Activated naive CD4-positive, alpha-beta T cell treated with anti-CD3 and anti-CD28 coated beads, Interleukin-2, amount 50 U/mL, for 16 hours (primary cell): ENCODE data around the gene TBL1XR1.
"Not testable (repeated sequence)": the region's sequence is repeated elsewhere in the genome, so short reads cannot be mapped to it uniquely, and the experiment has no call there.

Experiments
- DNase-seq: peaks from one replicate; pipeline ENCODE4 v3.0.0-alpha.2; 2020

TBL1XR1 gene

DNA sequence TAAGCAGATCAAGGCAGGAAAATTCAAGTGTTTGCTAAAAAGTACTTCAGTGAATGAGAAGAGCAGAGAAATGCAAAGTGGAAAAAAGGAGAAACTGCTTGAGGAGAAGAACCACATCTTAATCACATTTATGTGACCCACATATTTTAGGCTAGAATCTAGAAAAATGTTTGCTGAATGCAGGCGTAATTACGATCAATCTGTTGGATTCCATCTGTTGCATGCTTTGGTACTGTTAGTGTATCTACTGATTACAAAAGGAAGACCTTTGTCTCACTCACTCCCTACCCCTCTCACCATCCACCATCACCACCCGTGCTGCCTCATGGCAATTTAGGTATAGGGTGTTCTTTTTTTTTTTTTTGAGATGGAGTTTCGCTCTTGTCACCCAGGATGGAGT lies 9.7 kb upstream of the TBL1XR1 start:
- no peak for DNase-seq

DNA sequence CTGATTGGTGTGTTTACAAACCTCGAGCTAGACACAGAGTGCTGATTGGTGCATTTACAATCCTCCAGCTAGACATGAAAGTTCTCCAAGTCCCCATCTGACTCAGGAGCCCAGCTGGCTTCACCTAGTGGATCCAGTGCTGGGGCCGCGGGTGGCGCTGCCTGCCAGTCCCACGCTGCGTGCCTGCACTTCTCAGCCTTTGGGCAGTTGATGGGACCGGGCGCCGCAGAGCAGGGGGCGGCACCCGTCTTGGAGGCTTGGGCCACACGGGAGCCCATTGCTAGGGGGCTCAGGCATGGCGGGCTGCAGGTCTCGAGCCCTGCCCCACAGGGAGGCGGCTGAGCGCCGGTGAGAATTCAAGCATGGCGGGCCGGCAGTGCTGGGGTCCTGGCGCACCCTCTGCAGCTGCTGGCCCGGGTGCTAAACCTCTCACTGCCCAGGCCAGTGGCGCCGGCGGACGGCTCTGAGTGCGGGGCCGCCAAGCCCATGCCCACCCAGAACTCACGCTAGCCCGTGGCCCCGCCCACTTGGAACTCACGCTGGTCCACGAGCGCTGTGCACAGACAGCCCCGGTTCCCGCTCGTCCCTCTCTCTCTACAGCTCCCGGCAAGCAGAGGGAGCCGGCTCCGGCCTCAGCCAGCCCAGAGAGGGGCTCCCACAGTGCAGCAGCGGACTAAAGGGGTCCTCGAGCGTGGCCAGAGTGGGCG lies 6.6 kb upstream of the TBL1XR1 start:
- DNase-seq, result no peak

DNA sequence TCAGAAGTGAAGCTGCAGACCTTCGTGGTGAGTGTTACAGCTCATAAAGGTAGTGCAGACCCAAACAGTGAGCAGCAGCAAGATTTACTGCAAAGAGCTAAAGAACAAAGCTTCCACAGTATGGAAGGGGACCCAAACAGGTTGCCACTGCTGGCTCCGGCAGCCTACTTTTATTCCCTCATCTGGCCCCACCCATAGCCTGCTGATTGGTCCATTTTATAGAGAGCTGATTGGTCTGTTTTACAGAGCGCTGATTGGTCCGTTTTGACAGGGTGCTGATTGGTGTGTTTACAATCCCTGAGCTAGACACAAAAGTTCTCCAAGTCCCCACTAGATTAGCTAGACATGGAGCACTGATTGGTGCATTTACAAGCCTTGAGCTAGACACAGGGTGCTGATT lies 5.7 kb upstream of the TBL1XR1 start:
- not testable (repeated sequence) for DNase-seq

DNA sequence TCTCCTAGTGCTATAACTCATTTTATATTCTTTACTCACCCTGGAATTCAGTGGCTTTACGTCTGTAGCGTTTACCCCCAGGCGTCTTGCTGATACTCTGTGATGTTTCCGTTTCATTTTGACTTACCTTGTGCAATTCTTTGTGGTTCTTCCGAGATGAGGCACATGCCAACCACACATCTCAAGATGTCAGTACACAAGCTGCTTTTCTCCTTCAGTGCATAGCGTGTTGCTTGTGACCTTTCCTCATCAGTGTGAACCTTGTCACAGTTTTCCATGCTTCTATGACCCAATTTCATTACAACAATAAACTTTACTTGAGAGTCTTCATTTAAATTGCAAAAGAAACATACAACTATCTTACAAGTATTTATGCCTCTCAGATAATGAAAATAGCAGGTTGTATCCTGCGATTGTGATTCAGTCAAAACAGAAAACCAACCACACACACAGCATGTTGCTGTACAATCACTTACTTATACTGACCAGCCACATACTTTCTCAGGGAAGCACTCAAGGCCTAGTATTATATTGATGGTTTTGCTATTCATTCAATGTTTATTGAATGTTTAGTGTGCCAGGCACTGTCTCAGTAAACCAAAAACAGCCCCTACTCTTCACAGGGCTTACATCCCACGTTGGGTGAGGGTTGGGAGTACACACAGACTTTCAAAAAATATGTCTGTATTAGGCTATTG lies 4.6 kb upstream of the TBL1XR1 start:
- peak; percentile 58 for DNase-seq

DNA sequence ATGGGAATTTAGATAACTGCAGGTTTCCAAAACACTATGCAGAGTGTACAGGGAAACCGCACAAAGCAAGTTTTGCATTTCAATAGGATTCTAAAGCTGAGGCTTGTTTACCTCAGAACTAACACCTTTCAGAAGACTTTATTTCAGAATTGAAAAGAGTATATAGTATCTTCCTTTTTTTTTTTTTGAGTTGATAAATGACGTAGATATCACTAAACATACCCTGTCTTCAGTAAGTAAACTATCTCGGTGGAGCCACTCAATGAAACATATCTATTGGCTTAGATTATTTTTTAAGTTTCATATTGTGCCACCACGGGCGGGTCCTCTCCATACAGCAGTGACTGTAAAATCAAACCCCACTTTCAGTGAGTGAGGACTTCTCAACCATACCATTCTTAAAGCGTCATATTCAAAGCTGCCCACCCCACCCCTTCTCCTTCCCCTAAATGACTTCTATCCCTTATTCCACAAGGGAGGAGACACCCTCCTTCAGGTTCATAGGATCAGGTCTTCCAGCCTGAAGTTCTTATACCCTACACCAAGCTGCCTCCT lies 2.0 kb upstream of the TBL1XR1 start:
- DNase-seq, result no peak

DNA sequence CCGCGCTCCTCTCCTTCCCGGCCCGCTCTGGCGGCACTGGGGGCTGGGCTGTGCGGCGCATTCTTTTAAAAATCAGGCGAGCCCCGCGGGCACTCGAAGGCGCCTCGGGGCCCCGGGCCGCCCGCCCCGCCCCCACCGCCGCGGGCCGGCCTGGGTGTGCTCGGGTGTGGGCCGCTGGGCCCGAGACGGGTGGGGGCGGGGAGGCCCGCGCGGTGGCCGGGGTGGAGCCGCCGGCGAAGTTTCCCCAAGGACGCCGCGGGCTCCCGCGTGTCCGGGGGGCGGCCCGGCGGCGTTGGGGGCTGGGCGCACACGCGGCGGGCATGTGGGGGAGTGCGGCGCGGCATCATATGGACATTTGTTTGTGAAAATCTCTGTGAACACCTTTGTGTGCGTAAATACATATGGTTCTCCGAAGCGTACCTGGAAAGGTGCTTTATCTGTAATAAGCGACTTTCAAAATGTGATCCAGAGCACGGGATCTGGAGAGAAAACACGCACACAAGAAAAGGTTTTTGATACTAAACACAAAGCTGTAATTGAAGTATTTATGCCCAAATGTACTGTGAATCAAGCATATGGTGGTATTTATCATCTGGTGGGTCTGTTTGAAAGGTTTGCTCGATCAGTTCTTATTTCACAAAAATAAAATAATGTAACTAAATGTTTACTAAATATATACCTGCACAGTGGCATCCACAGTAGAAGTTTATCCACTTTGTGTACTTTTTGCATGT lies 612 bp upstream of the TBL1XR1 start:
- DNase-seq, result no peak

DNA sequence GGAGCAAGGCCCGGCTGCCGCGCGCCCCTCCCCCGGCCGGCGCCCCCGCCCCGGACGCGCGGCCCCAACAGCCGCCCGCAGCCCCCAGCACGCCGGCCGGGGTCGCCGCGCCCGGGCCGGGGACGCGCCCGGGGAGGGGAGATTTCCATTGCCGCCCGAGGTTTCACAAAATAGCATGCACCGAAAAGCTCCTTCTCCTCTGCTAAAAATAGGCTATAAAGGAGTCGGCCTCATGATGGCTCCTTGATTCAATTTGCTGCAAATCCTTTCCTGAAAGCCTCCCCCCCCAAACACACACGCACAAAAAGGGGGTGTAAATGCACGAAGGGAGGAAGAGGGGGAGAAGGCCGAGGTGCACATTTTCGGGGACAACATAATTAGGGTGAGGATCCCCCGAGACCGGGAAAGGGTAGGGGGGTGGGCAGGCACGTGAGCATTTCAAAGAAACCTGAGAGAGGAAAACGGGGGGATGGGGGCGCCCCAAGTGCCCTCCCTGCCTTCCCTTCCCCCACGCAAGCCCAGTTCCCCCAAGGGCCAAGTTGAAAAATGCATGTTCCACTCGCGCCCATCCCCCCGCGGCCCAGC lies 734 bp downstream of the TBL1XR1 start:
- peak; percentile 40 for DNase-seq

DNA sequence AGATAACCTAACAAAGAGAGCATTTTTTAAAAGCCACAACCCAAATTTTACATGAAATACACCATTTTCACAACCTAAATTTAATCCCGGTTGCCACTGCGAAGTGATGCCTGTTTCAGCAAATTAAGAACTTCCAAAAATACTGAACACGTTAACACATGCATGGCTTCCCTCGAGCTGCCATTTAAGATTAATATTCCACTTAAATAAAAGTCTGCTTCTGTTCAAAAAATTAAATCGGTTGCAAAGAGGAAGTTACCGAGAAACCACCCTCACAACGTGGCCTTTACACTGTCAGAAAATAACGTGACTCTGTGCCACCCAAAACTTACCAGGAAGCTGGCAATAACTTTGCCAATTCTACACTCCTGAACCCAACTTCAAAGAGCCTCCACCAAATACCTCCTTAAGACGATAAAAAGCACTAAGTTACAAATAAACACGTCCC lies 1.2 kb downstream of the TBL1XR1 start:
- DNase-seq, result no peak

DNA sequence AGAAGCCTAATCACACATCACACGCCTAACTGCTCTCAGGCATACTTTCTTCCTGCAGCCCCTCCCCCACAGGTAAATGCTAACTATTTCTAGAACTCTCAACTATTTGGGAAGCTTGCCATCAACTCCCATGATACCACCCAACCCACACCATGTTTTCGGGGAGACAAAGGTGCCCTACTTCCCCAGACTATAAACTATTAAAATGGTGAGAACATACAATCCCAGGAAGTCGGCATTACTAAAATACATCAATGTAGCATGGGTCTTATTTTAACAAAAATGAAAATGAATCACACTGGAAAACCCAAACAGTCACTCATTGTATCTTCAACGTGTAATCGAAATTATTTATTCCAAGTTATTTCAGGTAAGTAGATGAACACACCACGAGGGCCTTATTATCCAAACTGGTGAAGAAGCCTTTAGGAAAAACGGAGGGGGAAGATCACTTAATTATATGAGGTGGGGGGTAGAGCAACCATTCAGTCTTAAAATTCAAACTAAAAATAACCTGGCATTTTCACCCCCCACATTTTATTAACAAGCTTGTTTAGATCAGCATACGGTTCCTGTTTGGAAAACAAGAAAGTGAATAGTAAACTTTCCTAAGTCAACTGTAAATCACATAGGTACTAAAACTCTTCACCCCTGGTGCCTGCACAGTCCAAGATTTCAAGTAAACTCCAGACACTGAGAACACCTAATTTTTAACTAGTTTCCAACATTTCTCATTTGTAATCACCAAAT lies 1.9 kb downstream of the TBL1XR1 start:
- DNase-seq, result no peak

DNA sequence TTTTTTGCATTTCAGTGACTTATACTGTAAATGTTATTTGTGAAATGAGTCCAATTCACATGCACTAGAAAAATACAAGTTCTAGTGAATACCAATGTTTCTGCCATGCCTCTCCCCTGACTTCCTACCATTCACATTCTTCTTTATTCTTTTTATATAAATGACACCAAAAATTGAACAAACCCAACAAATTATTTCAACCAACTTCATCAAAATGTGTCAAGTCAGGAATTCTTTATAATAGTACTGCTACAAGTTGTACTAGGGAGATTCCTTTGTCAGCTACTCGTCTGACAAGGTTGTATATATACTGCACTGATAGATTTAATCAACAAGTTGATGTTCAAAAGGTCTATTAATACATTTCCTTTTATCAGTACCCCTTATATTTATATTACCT lies 3.0 kb downstream of the TBL1XR1 start:
- no peak for DNase-seq

DNA sequence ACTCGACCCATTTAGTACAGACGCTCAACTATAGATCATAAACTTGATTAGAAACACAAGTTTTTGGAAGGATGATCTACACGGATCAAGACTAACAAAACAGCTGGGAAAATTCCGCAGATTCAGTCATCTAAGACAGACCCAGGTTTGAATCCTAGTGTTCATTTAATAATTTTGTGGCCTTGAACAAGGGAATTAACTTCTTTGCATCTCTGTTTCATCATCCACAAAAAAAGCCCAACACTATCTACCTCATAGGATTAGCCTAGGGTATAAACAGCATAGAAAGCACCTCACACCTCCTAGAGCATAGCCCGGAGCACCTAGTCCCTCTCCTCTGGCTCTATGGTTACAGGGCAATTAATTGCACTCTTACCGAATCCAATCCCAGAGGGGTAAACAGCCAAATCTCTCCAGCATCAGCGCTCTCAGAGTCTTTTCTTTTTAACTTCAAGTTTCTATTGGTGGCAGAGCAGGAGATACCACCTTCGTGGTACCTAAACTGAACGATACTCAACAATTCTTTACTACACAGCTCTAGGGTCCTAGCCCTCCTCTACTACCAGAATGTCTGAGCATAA lies 3.5 kb downstream of the TBL1XR1 start:
- no peak for DNase-seq

DNA sequence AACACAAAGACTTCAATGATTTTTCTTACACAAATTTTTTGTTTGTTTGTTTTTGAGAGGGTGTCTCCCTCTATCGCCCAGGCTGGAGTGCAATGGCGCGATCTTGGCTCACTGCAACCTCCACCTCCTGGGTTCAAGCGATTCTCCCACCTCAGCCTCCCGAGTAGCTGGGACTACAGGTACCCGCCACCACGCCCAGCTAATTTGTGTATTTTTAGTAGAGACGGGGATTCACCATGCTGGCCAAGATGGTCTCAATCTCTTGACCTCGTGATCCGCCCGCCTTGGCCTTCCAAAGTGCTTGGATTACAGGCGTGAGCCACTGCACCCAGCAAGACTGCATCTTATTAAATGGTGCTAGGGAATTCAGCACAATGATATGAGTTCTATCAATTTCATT lies 4.0 kb downstream of the TBL1XR1 start:
- not testable (repeated sequence) for DNase-seq

DNA sequence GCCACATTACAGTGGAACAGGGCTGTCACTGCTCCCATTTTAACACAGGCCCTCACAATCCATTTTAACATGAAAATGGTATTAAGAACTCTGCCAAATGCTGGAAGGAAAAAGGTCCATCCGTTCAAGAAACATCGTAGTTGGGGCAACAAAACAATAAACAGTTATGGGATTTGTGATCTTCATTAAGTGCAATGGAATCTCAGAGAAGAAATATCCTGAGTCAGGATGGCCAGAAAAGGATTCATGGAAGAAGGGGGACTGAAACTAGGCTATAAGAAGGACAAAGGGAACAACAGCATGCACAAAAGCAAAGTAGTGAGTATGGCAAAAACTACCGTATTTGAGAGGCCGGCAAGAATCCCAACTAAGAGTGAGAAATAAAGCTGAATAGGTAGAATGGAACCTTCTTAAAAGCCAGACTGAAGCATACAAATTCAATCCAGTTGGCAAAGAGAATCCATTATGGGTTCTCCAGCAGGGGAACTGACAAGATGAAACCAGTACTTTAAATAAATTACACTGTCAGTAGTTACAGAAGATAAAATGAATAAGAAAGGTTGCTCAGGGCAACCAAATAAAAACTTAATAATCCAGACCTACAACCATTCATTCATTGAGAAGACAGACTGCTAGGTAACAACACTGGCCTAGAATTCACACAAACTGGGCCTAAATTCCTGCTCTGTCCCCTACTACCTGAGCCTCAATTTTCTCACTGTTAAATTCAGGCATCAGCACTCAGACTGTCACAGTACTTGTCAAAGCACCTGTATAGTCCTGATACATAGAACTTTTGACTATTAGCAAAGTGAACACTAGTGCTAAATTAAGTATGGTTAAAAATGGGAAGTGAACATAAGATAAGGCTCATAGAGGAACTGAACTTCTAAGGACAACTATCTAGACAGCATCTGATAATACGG lies 6.3 kb downstream of the TBL1XR1 start:
- no peak for DNase-seq

DNA sequence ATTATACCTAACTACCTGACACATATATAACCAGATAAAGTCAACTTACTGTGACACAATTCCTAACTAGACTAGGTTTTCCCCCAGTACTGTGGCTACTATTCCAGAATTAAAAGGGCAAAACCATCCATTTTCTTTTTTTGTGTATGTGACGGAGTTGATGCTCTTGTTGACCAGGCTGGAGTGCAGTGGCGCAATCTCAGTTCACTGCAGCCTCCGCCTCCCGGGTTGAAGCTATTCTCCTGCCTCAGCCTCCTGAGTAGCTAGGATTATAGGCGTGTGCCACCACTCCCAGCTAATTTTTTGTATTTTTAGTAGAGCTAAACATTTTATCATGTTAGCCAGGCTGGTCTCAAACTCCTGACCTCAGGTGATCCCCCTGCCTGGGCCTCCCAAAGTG lies 7.1 kb downstream of the TBL1XR1 start:
- not testable (repeated sequence) for DNase-seq

DNA sequence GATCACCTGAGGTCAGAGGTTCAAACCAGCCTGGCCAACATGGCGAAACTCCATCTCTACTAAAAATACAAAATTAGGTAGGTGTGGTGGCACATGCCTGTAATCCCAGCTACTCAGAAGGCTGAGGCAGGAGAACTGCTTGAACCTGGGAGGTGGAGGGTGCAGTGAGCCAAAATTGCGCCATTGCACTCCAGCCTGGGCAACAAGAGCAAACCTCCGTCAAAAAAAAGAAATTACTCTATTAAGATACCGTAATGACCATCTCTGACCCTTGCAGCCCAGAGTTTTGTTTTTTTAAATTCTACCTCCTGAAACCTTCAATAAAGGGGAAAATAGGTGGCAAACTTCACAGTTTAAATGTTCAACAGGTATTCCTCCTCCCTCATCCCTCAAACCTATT lies 9.0 kb downstream of the TBL1XR1 start:
- not testable (repeated sequence) for DNase-seq

DNA sequence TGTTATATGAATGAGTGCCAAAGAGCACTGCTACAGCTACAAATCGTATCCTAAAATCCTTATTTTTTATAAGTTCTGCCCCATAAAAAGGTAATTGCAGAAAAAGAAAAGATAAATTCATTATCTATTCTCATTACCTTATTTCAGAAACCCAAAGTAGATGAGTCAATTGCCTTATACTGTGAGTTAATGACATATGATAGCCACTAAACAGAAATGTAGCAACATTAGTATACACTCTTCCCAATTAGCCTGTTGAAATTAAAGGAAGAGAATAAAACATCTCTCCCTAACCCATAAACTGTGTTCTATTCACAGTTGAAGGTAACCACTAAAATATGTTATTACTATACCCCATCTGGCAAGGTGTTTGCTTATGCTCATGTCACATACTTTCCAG lies 11.0 kb downstream of the TBL1XR1 start:
- DNase-seq, result no peak

DNA sequence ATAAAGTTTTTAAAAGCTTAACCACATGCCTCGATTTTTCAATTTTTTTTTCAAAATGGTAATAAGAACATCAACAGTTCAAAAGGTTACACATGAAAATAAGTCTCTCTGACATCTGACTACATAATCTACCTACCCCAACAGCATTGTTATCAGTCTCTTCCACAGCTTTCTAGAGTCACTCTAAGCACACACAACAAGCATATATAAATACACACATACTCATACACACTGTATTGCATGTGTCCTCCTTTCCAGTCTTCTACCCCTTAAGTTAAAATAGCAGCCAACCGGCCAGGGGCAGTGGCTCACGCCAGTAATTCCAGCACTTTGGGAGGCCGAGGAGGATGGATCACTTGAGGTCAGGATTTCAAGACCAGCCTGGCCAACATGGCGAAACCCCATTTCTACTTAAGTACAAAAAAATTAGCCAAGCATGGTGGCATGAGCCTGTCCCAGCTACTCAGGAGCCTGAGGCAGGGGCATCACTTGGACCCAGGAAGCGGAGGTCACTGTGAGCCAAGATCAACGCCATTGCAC lies 12.2 kb downstream of the TBL1XR1 start:
- DNase-seq, result no peak

DNA sequence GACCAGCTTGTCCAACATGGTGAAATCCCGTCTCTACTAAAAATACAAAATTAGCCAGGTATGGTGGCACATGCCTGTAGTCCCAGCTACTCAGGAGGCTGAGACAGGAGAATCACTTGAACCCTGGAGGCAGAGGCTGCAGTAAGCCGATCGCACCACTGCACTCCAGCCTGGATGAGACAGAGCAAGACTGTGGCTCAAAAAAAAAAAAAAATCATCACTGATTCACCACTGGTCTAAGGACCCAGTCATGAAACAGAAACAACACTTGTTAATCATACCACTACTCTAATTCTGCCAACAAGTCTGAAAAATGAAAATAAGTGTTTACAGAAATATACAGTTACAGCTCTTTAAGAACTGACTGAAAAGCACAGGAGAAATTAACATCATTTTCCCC lies 12.7 kb downstream of the TBL1XR1 start:
- DNase-seq, result not testable (repeated sequence)

DNA sequence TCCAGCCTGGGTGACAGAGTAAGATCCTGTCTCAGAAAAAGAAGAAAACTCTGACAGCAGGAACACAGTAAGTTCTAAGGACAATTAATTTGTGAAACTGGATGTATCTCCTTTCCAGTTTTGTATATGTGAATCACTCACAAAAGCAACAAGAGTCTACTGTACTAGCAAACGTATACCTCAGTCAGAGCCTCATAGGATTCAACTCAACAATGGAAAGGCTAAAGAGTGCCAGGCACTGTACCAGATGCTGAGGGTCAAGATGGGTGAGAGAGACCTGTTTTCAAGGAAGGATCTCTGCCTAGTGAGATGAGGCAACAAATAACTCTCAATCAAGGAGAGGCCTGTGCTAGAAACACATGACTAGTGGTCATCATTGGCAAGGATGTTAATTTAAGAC lies 14.9 kb downstream of the TBL1XR1 start:
- no peak for DNase-seq

DNA sequence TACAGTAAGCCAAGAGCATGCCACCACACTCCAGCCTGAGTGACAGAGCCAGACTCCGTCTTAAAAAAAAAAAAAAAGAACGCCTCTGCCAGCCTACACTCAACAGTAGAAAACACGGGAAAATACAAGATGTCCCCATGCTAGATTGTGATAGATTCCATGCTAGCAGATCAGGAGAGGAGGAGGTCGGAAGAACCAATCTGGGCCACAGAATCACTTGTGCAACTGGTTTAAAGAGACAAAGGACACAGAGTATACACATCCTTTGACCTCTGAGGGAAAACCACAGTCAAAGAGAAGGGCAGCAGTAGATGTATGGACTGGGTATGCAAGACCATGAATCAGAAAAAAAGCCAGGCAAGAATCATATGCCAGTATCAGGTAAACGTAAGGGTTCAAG lies 15.9 kb downstream of the TBL1XR1 start:
- DNase-seq, result no peak

DNA sequence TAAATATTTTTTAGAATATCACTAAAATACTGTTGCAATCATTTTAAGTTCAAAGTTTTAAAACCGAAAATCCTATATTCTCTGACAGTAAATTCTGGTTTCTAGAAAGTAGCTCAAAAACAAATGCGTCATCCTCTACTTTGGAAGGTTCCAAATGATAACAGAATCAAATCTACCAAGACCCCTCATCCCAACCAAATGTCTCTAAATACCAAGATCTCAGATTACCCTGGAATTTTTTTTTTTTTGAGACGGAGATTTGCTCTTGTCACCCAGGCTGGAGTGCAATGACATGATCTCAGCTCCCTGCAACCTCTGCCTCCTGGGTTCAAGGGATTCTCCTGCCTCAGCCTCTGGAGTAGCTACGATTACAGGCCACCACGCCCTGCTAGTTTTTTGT lies 16.8 kb downstream of the TBL1XR1 start:
- DNase-seq, result no peak
